Measurements from ENCODE around the gene TMEM38A.

TMEM38A gene

GRCh38 chr19:16652854-16653253 lies 8.1 kb upstream of the TMEM38A start:
- TF ChIP-seq POLR2AphosphoS5 (IDR thresholded peaks at IDR 0.05; ENCODE audit: low read depth, low read length) = no peak
- TF ChIP-seq SIN3A (IDR thresholded peaks at IDR 0.05; ENCODE audit: borderline replicate concordance, insufficient read depth, low read length) = no peak
- no peak for TF ChIP-seq REST (IDR thresholded peaks at IDR 0.05; ENCODE audit: insufficient read depth in 1 of 2, low read depth in 2 of 2, low read length in 2 of 2)
- TF ChIP-seq FOXP2 (optimal IDR thresholded peaks at IDR 0.05; ENCODE audit: borderline replicate concordance, extremely low read depth, extremely low read length, insufficient read depth) = no peak

DNA sequence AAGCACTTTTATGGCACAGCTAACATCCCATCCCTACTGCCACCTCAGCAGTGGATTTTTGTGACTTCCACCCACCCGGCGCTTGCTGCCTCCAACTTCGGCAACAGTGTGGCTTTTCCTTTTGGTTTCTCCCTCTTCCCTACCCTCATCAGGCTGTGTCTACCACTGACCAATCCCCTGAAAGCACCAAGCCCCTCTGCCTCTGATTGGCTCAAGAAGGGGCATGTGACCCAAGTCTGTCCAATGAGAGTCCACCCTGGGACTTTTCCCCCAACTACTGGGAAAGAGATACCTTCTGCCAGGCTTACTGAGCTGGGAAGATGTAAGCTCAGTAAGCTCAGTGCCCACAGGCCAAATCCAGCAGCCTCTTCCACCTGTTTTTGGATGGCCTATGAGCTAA lies 6.8 kb upstream of the TMEM38A start:
- TF ChIP-seq REST (IDR thresholded peaks at IDR 0.05; ENCODE audit: insufficient read depth in 1 of 2, low read depth in 2 of 2, low read length in 2 of 2) = no peak
- TF ChIP-seq POLR2AphosphoS5 (IDR thresholded peaks at IDR 0.05; ENCODE audit: low read depth, low read length) = no peak
- TF ChIP-seq FOXP2 (optimal IDR thresholded peaks at IDR 0.05; ENCODE audit: borderline replicate concordance, extremely low read depth, extremely low read length, insufficient read depth) = no peak
- TF ChIP-seq TAF1 (IDR thresholded peaks at IDR 0.05; ENCODE audit: borderline replicate concordance, insufficient read depth, low read length) = no peak
- no peak for TF ChIP-seq SIN3A (IDR thresholded peaks at IDR 0.05; ENCODE audit: borderline replicate concordance, insufficient read depth, low read length)

DNA sequence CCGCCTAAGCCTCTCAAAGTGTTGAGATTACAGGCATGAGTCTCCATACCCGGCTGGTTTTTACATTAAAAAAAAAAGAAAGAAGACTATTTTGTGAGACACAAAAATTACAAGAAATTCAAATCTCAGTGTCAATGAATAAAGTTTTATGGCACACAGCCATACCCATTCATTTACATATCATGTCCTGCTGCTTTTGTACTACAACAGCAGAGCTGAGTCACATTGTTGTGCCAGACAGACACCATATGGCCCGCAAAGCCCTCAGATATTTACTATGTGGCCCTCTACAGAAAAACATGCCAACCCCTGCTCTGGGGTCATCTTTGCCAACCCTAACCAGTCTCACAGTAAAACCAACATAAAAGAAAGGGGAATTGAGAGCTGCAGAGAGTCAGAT lies 6.3 kb upstream of the TMEM38A start:
- no peak for TF ChIP-seq FOXP2 (optimal IDR thresholded peaks at IDR 0.05; ENCODE audit: borderline replicate concordance, extremely low read depth, extremely low read length, insufficient read depth)
- TF ChIP-seq TAF1 (IDR thresholded peaks at IDR 0.05; ENCODE audit: borderline replicate concordance, insufficient read depth, low read length) = no peak
- no peak for TF ChIP-seq REST (IDR thresholded peaks at IDR 0.05; ENCODE audit: insufficient read depth in 1 of 2, low read depth in 2 of 2, low read length in 2 of 2)
- TF ChIP-seq SIN3A (IDR thresholded peaks at IDR 0.05; ENCODE audit: borderline replicate concordance, insufficient read depth, low read length) = no peak
- no peak for TF ChIP-seq POLR2AphosphoS5 (IDR thresholded peaks at IDR 0.05; ENCODE audit: low read depth, low read length)

DNA sequence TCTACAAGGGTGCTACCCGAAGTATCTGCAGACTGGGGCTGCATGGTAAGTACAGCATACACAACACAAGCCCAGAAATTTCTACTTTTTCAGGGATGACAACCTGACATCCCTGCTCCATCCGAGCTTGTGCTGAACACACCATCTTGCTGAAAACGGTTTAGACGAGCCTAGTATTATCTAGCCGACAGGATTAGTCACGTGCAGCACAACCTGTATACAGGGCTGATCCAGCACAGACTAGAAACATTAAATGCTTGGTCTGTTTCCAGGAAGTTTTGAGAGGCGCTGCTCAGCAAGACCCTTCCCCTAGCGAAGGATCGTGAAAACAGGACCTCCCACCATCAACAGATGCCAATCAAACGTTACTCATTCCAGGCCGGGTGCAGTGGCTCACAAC lies 5.2 kb upstream of the TMEM38A start:
- TF ChIP-seq POLR2AphosphoS5 (IDR thresholded peaks at IDR 0.05; ENCODE audit: low read depth, low read length) = no peak
- no peak for TF ChIP-seq TAF1 (IDR thresholded peaks at IDR 0.05; ENCODE audit: borderline replicate concordance, insufficient read depth, low read length)
- TF ChIP-seq REST (IDR thresholded peaks at IDR 0.05; ENCODE audit: insufficient read depth in 1 of 2, low read depth in 2 of 2, low read length in 2 of 2) = no peak
- TF ChIP-seq FOXP2 (optimal IDR thresholded peaks at IDR 0.05; ENCODE audit: borderline replicate concordance, extremely low read depth, extremely low read length, insufficient read depth) = no peak
- TF ChIP-seq SIN3A (IDR thresholded peaks at IDR 0.05; ENCODE audit: borderline replicate concordance, insufficient read depth, low read length) = no peak

- TF ChIP-seq SIN3A (IDR thresholded peaks at IDR 0.05; ENCODE audit: borderline replicate concordance, insufficient read depth, low read length) (no peak), POLR2AphosphoS5 (IDR thresholded peaks at IDR 0.05; ENCODE audit: low read depth, low read length) (no peak), REST (IDR thresholded peaks at IDR 0.05; ENCODE audit: insufficient read depth in 1 of 2, low read depth in 2 of 2, low read length in 2 of 2) (no peak), FOXP2 (optimal IDR thresholded peaks at IDR 0.05; ENCODE audit: borderline replicate concordance, extremely low read depth, extremely low read length, insufficient read depth) (no peak), TAF1 (IDR thresholded peaks at IDR 0.05; ENCODE audit: borderline replicate concordance, insufficient read depth, low read length) (no peak)
Measured at GRCh38 chr19:16657384-16657783, 3.6 kb upstream of the TMEM38A start.

Measured in PFSK-1 (cell line).